Progenitor cell of endocrine pancreas (in vitro differentiated cells): ENCODE data around the gene WNT9A. TPM values are rescaled to one million over a fixed set of nuclear protein-coding genes. Genes with fewer than 3 reads are reported as not detected.

Experiments used
- DNase-seq: peaks from one replicate; pipeline ENCODE4 v3.0.0; 2021; ENCODE audit warnings: low spot score; ENCODE audit not compliant: unreplicated experiment
- H3K27ac Mint-ChIP-seq: 2 replicates; pipeline ENCODE4 v1.8.0; 2021; ENCODE audit warnings: mild to moderate bottlenecking, moderate library complexity, mixed read lengths
- H3K27me3 Mint-ChIP-seq: 2 replicates; pipeline ENCODE4 v1.8.0; 2021; ENCODE audit warnings: mixed read lengths
- H3K36me3 Mint-ChIP-seq: 2 replicates; pipeline ENCODE4 v1.8.0; 2022; ENCODE audit warnings: mixed read lengths; ENCODE audit not compliant: insufficient read depth
- H3K4me1 Mint-ChIP-seq: 2 replicates; pipeline ENCODE4 v1.8.0; 2021; ENCODE audit warnings: low read depth, mixed read lengths
- H3K4me3 Mint-ChIP-seq: 2 replicates; pipeline ENCODE4 v1.8.0; 2021; ENCODE audit warnings: low read depth, mild to moderate bottlenecking, moderate library complexity, mixed read lengths
- H3K9me3 Mint-ChIP-seq: 2 replicates; pipeline ENCODE4 v1.8.0; 2021; ENCODE audit warnings: low read depth, mixed read lengths
- microRNA-seq: library from miRNA; unstranded; fragments of <30 nt; microRNA quantifications from one replicate; pipeline ENCODE4 v1.1.0, GENCODE V29; 2020; ENCODE audit warnings: borderline number of aligned reads; ENCODE audit not compliant: unreplicated experiment
- total RNA-seq: library from RNA; stranded (reverse); gene quantifications from 2 replicates; pipeline ENCODE4 v1.2.1, GENCODE V29; 2021
- TF ChIP-seq, protein P1 (sequence below): fragments of 200-600 bp; sonication (generic); IDR thresholded peaks from one replicate; pipeline ENCODE4 v1.5.0; 2021; ENCODE audit warnings: antibody characterized with exemption, mild to moderate bottlenecking; ENCODE audit not compliant: unreplicated experiment

Gene WNT9A
- total RNA-seq, 1 donor from 2014 or later = 1.2 TPM

DNA sequence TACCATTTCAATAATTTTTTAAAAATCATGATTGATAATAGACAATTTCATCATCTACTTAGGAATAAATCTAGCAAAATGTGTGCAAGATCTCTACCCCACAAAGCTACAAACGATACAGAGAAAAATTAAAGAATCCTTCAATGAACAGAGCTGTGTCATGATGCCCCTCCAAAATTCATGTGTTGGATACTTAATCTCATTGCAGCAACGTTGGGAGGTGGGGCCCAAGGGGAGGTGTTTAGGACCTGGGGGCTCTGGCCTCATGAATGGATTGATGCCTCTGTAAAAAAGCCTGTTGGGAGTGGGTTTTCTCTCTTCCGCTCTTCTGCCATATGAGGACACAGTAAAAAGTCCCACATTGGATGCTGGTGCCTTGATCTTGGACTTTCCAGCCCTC, 77.4 kb downstream of the WNT9A start:
- H3K4me1 Mint-ChIP-seq = no peaks in the 10 kb centered on the region
- no peaks in the 10 kb centered on the region for H3K9me3 Mint-ChIP-seq
- TF ChIP-seq, protein P1, sequence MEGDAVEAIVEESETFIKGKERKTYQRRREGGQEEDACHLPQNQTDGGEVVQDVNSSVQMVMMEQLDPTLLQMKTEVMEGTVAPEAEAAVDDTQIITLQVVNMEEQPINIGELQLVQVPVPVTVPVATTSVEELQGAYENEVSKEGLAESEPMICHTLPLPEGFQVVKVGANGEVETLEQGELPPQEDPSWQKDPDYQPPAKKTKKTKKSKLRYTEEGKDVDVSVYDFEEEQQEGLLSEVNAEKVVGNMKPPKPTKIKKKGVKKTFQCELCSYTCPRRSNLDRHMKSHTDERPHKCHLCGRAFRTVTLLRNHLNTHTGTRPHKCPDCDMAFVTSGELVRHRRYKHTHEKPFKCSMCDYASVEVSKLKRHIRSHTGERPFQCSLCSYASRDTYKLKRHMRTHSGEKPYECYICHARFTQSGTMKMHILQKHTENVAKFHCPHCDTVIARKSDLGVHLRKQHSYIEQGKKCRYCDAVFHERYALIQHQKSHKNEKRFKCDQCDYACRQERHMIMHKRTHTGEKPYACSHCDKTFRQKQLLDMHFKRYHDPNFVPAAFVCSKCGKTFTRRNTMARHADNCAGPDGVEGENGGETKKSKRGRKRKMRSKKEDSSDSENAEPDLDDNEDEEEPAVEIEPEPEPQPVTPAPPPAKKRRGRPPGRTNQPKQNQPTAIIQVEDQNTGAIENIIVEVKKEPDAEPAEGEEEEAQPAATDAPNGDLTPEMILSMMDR = no peak
- peaks cover 31% of the 10 kb centered on the region for H3K27me3 Mint-ChIP-seq
- no peak overlapping the region for H3K27ac Mint-ChIP-seq
- no peak for DNase-seq
- H3K36me3 Mint-ChIP-seq = no peaks in the 10 kb centered on the region
- no peak overlapping the region for H3K4me3 Mint-ChIP-seq

- H3K4me1 Mint-ChIP-seq = no peaks in the 10 kb centered on the region
- DNase-seq = no peak
- no peaks in the 10 kb centered on the region for H3K36me3 Mint-ChIP-seq
- H3K27ac Mint-ChIP-seq = no peak overlapping the region
- H3K9me3 Mint-ChIP-seq = peaks cover 3% of the 10 kb centered on the region
- H3K27me3 Mint-ChIP-seq = peaks cover 27% of the 10 kb centered on the region
- H3K4me3 Mint-ChIP-seq = no peak overlapping the region
- TF ChIP-seq, protein P1 = no peak
These were observed 77.9 kb downstream of the WNT9A start for GRCh38 chr1:227869851-227870305.

- Mint-ChIP-seq H3K4me1 (no peaks in the 10 kb centered on the region), H3K27ac (no peak overlapping the region), H3K9me3 (peaks cover 8% of the 10 kb centered on the region), H3K27me3 (peaks cover 24% of the 10 kb centered on the region), H3K36me3 (no peaks in the 10 kb centered on the region), H3K4me3 (no peak overlapping the region)
- DNase-seq = no peak
- TF ChIP-seq, protein P1 = no peak
These were observed 78.4 kb downstream of the WNT9A start for GRCh38 chr1:227869279-227869842.

Small RNAs within 50 kb of the gene (microRNA-seq; reads per million reads assigned to microRNA genes)
- gene MIR5008 = not detected

Other genes with a start within 250 kb of the WNT9A start
- gene JMJD4, start 212.6 kb downstream of the WNT9A start, total RNA-seq = 20.7 and 26.4 TPM in 2 replicates
- gene SNAP47, start 212.5 kb downstream of the WNT9A start, total RNA-seq = 38.8 and 39.6 TPM in 2 replicates
- gene PRSS38, start 132.3 kb downstream of the WNT9A start, total RNA-seq = not detected in 2 replicates
- not detected in 2 replicates for gene WNT3A, start 59.1 kb upstream of the WNT9A start, total RNA-seq
- gene ARF1, start 134.8 kb upstream of the WNT9A start, total RNA-seq = 259 and 267 TPM in 2 replicates
- 20.2 and 22.4 TPM in 2 replicates for gene C1orf35, start 155.4 kb upstream of the WNT9A start, total RNA-seq
- 50.3 and 52.3 TPM in 2 replicates for gene MRPL55, start 161.4 kb upstream of the WNT9A start, total RNA-seq
- gene GUK1, start 192.3 kb upstream of the WNT9A start, total RNA-seq = 96.3 and 101 TPM in 2 replicates
- 1.7 and 2.1 TPM in 2 replicates for gene GJC2, start 202.0 kb upstream of the WNT9A start, total RNA-seq
- gene IBA57, start 217.9 kb upstream of the WNT9A start, total RNA-seq = 9.7 and 11.2 TPM in 2 replicates